Right atrium auricular region (tissue), 2 donors: Measurements from ENCODE around the gene CD109. TPM values are rescaled to one million over a fixed set of nuclear protein-coding genes. Genes with fewer than 3 reads are reported as not detected.
A peak's percentile ranks its signal among the peaks of the same experiment; 100 is the strongest.

Source experiments
- DNase-seq: peaks from one replicate; pipeline ENCODE4 v3.0.0-alpha.2; 2019; ENCODE audit warnings: low spot score
- H3K27ac ChIP-seq, 2 donors: fragments of 200-600 bp; sonication (generic); 1 replicate in 1 of 2; 2 replicates in 1 of 2; pipeline ENCODE4 v1.5.1; 2016 to 2019
- H3K27me3 ChIP-seq, 2 donors: fragments of 200-600 bp; sonication (generic); one replicate each; pipeline versions ENCODE4 v1.5.1 to v1.6.0; 2017 to 2019
- H3K36me3 ChIP-seq: fragments of 200-600 bp; sonication (generic); one replicate; pipeline ENCODE4 v1.5.1; 2016
- H3K4me1 ChIP-seq, 2 donors: fragments of 200-600 bp; sonication (generic); one replicate each; pipeline versions ENCODE4 v1.5.1 to v1.6.0; 2017 to 2019
- H3K4me3 ChIP-seq, 2 donors: fragments of 200-600 bp; sonication (generic); 1 replicate in 1 of 2; 2 replicates in 1 of 2; pipeline ENCODE4 v1.5.1; 2017 to 2019; ENCODE audit warnings: mild to moderate bottlenecking in 1 of 2, moderate library complexity in 1 of 2
- H3K9me3 ChIP-seq, 2 donors: fragments of 200-600 bp; sonication (generic); one replicate each; pipeline ENCODE4 v1.5.1; 2019
- CTCF ChIP-seq, 2 donors: fragments of 200-600 bp; sonication (generic); IDR thresholded peaks; one replicate each; pipeline ENCODE4 v1.5.1; 2019; ENCODE audit warnings: antibody characterized with exemption in 2 of 2
- total RNA-seq, 2 donors: library from RNA; depleted of rRNA; stranded (reverse); fragments of >200 nt; gene quantifications; one replicate each; pipeline ENCODE4 v1.1.0, GENCODE V29; 2016

The CD109 gene
- total RNA-seq, 2 donors from 2014 or later: 18.7 to 30.1 TPM

DNA sequence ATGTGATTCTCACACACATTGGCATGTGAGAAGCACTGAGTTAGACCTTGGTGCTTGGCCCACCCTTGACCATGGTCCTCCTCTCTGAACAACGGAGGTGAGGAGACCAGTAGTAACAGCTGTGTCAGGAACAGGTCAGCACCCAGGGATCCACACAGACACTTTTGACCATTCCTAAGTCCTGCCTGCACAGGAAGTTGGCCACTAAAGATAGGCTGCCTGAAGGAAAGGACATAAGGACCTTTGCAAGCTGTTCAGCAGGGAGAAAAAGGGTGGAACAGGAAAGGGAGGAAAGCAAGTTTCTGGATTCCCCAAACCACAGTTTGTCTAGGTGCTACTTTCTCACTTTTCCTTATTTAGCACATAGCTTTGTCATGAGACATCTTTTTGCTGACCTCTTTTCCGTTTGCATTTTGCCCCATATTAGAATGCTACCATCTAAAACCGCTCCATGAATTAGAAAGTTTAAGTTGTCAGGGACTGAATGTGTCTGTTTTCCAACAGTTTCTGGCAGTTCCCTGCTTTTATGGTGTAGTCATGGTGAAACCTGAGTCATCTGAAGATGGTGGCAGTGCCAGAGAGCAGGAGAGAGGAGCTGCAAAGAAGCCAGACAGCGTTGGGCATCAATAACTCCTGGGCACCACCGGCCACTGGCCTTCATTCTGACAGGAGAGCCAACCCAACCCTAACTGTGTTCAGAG, 1.1 kb upstream of the CD109 start:
- peak overlapping the region in 1 of 2 donors; percentile 61 for H3K4me3 ChIP-seq
- no peak for DNase-seq
- H3K9me3 ChIP-seq: no peaks in the 10 kb centered on the region
- no peaks in the 10 kb centered on the region for H3K36me3 ChIP-seq
- peak overlapping the region; percentile 83 to 86 for H3K27ac ChIP-seq
- TF ChIP-seq CTCF (IDR thresholded peaks at IDR 0.05): no peak
- H3K4me1 ChIP-seq: peaks cover 0 to 24% of the 10 kb centered on the region in 2 donors
- no peaks in the 10 kb centered on the region for H3K27me3 ChIP-seq

- Histone ChIP-seq H3K27me3 (no peaks in the 10 kb centered on the region), H3K27ac (peak overlapping the region; percentile 83 to 86), H3K9me3 (no peaks in the 10 kb centered on the region), H3K4me3 (peak overlapping the region; percentile 8 to 61), H3K36me3 (no peaks in the 10 kb centered on the region), H3K4me1 (peaks cover 0 to 24% of the 10 kb centered on the region in 2 donors)
- TF ChIP-seq CTCF (IDR thresholded peaks at IDR 0.05): no peak
- no peak for DNase-seq
Measured at GRCh38 chr6:73696966-73697655, 1.1 kb downstream of the CD109 start.

DNA sequence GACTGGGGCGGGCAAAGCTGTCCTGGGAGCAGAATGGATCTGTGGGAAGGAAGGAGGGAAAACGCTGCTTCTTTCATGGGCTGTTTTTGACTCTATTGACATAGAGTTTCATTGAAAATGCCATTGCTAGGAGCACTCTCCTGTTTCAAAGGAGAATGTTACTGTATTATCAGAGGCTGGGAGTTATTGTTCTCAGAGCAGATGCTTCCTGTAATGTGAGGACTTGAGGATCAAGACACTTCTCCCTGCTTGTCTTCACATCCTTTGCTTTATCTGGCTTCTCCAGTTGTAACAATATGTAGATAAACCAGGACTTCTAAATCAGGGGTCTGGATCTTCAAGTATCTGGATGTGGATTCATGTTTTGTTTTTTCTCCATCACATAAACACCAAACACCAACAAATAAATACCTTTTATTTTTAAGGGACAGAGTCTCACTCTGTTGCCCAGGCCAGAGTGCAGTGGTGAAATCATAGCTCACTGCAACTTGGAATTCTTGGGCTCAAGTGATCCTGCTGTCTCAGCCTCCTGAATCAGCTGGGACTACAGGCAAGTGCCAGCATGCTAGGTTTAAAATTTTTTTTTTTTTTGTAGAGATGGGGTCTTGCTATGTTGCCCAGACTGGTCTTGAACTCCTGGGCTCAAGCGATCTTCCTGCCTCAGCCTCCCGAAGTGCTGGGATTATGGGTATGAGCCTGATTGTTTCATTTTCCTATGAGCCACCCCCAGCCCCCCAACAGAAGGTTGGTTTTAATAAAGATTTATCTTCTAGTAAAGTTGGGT, 3.9 kb downstream of the CD109 start:
- H3K4me1 ChIP-seq: peaks cover 0 to 39% of the 10 kb centered on the region in 2 donors
- no peak overlapping the region for H3K27ac ChIP-seq

GRCh38 chr6:73702444-73702843, 6.4 kb downstream of the CD109 start:
- TF ChIP-seq CTCF (IDR thresholded peaks at IDR 0.05): no peak
- no peak for DNase-seq
- peaks cover 0 to 23% of the 10 kb centered on the region in 2 donors for H3K4me1 ChIP-seq

More for the DNA sequence above, 3.9 kb downstream of the CD109 start:
- H3K4me3 ChIP-seq: no peak overlapping the region
- no peaks in the 10 kb centered on the region for H3K27me3 ChIP-seq
- DNase-seq: no peak
- TF ChIP-seq CTCF (IDR thresholded peaks at IDR 0.05): no peak
- H3K9me3 ChIP-seq: no peaks in the 10 kb centered on the region
- no peaks in the 10 kb centered on the region for H3K36me3 ChIP-seq

GRCh38 chr6:73703466-73703865, 7.5 kb downstream of the CD109 start:
- Histone ChIP-seq H3K4me1 (peaks cover 0 to 19% of the 10 kb centered on the region in 2 donors), H3K27ac (no peak overlapping the region), H3K27me3 (no peaks in the 10 kb centered on the region), H3K36me3 (no peaks in the 10 kb centered on the region), H3K9me3 (no peaks in the 10 kb centered on the region), H3K4me3 (no peak overlapping the region)
- TF ChIP-seq CTCF (IDR thresholded peaks at IDR 0.05): no peak
- DNase-seq: no peak

More at GRCh38 chr6:73702444-73702843, 6.4 kb downstream of the CD109 start:
- Histone ChIP-seq H3K9me3 (no peaks in the 10 kb centered on the region), H3K4me3 (no peak overlapping the region), H3K36me3 (no peaks in the 10 kb centered on the region), H3K27me3 (no peaks in the 10 kb centered on the region), H3K27ac (no peak overlapping the region)
